H9 (cell line): Measurements from ENCODE around the gene MORF4L1. TPM values are rescaled to one million over a fixed set of nuclear protein-coding genes. Genes with fewer than 3 reads are reported as not detected.

ENCODE experiments used
- DNase-seq: peaks from one replicate; pipeline ENCODE4 v3.0.0-alpha.2; 2017
- H2AFZ ChIP-seq: one replicate; pipeline ENCODE4 v1.6.1; 2013; ENCODE audit warnings: mild to moderate bottlenecking, low read length, control low read depth, moderate library complexity
- H2AK5ac ChIP-seq: 2 replicates; pipeline ENCODE4 v1.6.1; 2013; ENCODE audit warnings: low read length, control low read depth, mixed read lengths; ENCODE audit not compliant: insufficient read length
- H2BK120ac ChIP-seq: one replicate; pipeline ENCODE4 v1.6.1; 2013; ENCODE audit warnings: low read depth, mild to moderate bottlenecking, low read length, control low read depth, inconsistent platforms; ENCODE audit not compliant: poor library complexity, severe bottlenecking
- H2BK12ac ChIP-seq: 2 replicates; pipeline ENCODE4 v1.6.1; 2013; ENCODE audit warnings: low read length, control low read depth, mixed read lengths, low read depth; ENCODE audit not compliant: insufficient read length
- H2BK15ac ChIP-seq: 2 replicates; pipeline ENCODE4 v1.6.1; 2013; ENCODE audit warnings: low read depth, low read length, control low read depth
- H2BK20ac ChIP-seq: one replicate; pipeline ENCODE4 v1.6.1; 2013; ENCODE audit warnings: low read depth, mild to moderate bottlenecking, low read length, control low read depth, inconsistent platforms; ENCODE audit not compliant: poor library complexity, severe bottlenecking
- H2BK5ac ChIP-seq: 2 replicates; pipeline ENCODE4 v1.6.1; 2013; ENCODE audit warnings: low read length, control low read depth, mixed read lengths; ENCODE audit not compliant: insufficient read length
- H3K14ac ChIP-seq: 2 replicates; pipeline ENCODE4 v1.6.1; 2013; ENCODE audit warnings: low read length, control low read depth; ENCODE audit not compliant: insufficient read depth
- H3K18ac ChIP-seq: 2 replicates; pipeline ENCODE4 v1.6.1; 2013; ENCODE audit warnings: low read depth, mild to moderate bottlenecking, mixed read lengths, low read length, control low read depth; ENCODE audit not compliant: insufficient read length
- H3K23ac ChIP-seq: 2 replicates; pipeline ENCODE4 v1.6.1; 2013; ENCODE audit warnings: low read length, control low read depth, mixed read lengths, low read depth; ENCODE audit not compliant: insufficient read length
- H3K23me2 ChIP-seq: 2 replicates; pipeline ENCODE4 v1.6.1; 2013; ENCODE audit warnings: low read depth, mild to moderate bottlenecking, mixed read lengths, low read length, control low read depth; ENCODE audit not compliant: insufficient read length, poor library complexity, severe bottlenecking
- H3K27ac ChIP-seq: 2 replicates; pipeline ENCODE4 v1.5.1; 2013; ENCODE audit warnings: low read length, control low read depth, mixed read lengths, low read depth; ENCODE audit not compliant: insufficient read length
- H3K27me3 ChIP-seq: 2 replicates; pipeline ENCODE4 v1.6.1; 2013; ENCODE audit warnings: low read length, control low read depth, inconsistent platforms; ENCODE audit not compliant: insufficient read depth
- H3K4ac ChIP-seq: 2 replicates; pipeline ENCODE4 v1.6.1; 2013; ENCODE audit warnings: low read depth, mild to moderate bottlenecking, control low read depth, inconsistent platforms, low read length, moderate library complexity
- H3K4me1 ChIP-seq: 2 replicates; pipeline ENCODE4 v1.6.1; 2013; ENCODE audit warnings: low read length, control low read depth, inconsistent platforms; ENCODE audit not compliant: insufficient read depth
- H3K4me2 ChIP-seq: 2 replicates; pipeline ENCODE4 v1.6.1; 2013; ENCODE audit warnings: low read length, control low read depth, mixed read lengths; ENCODE audit not compliant: insufficient read length, insufficient read depth
- H3K56ac ChIP-seq: 2 replicates; pipeline ENCODE4 v1.6.1; 2013; ENCODE audit warnings: low read depth, mild to moderate bottlenecking, mixed read lengths, low read length, control low read depth; ENCODE audit not compliant: insufficient read length
- H3K79me1 ChIP-seq: 2 replicates; pipeline ENCODE4 v1.6.1; 2013; ENCODE audit warnings: low read depth, mild to moderate bottlenecking, moderate library complexity, low read length, control low read depth, inconsistent platforms; ENCODE audit not compliant: insufficient read depth, poor library complexity, severe bottlenecking
- H3K79me2 ChIP-seq: 2 replicates; pipeline ENCODE4 v1.6.1; 2013; ENCODE audit warnings: low read length, control low read depth, inconsistent platforms; ENCODE audit not compliant: insufficient read depth
- H3K9ac ChIP-seq: 2 replicates; pipeline ENCODE4 v1.6.1; 2013; ENCODE audit warnings: low read length, control low read depth, mixed read lengths; ENCODE audit not compliant: insufficient read length; ENCODE audit errors: extremely low read depth
- H3K9me3 ChIP-seq: one replicate; pipeline ENCODE4 v1.6.1; 2013; ENCODE audit warnings: low read depth, low read length, inconsistent platforms; ENCODE audit not compliant: control insufficient read depth
- H3T11ph ChIP-seq: one replicate; pipeline ENCODE4 v1.6.1; 2013; ENCODE audit warnings: mild to moderate bottlenecking, low read length, control low read depth, inconsistent platforms
- H4K20me1 ChIP-seq: one replicate; pipeline ENCODE4 v1.6.1; 2013; ENCODE audit not compliant: control insufficient read depth, insufficient read length, insufficient read depth
- H4K5ac ChIP-seq: 2 replicates; pipeline ENCODE4 v1.6.1; 2013; ENCODE audit warnings: low read depth, mild to moderate bottlenecking, mixed read lengths, low read length, control low read depth; ENCODE audit not compliant: insufficient read length
- H4K8ac ChIP-seq: replicated peaks from 2 replicates; pipeline ENCODE4 v1.6.1; 2013; ENCODE audit warnings: low read length, control low read depth, mixed read lengths, low read depth; ENCODE audit not compliant: insufficient read length
- H4K91ac ChIP-seq: 2 replicates; pipeline ENCODE4 v1.6.1; 2013; ENCODE audit warnings: low read depth, mild to moderate bottlenecking, moderate library complexity, mixed read lengths, low read length, control low read depth; ENCODE audit not compliant: insufficient read length
- H3K27ac Mint-ChIP-seq, 3 experiments: 2 replicates in 2 of 3; 3 replicates in 1 of 3; pipeline ENCODE4 v1.8.0; 2020 to 2021; ENCODE audit warnings: mixed read lengths in 3 of 3, mild to moderate bottlenecking in 1 of 3, moderate library complexity in 1 of 3
- H3K27me3 Mint-ChIP-seq: 2 replicates; pipeline ENCODE4 v1.8.0; 2021; ENCODE audit warnings: low read depth, mild to moderate bottlenecking, moderate library complexity, mixed read lengths
- H3K36me3 Mint-ChIP-seq, 3 experiments: 2 replicates in 2 of 3; 3 replicates in 1 of 3; pipeline ENCODE4 v1.8.0; 2020 to 2021; ENCODE audit warnings: low read depth in 3 of 3, mixed read lengths in 3 of 3; ENCODE audit not compliant: insufficient read depth in 1 of 3
- H3K4me1 Mint-ChIP-seq, 2 experiments: 2 replicates each; pipeline ENCODE4 v1.8.0; 2020; ENCODE audit warnings: mixed read lengths in 2 of 2
- H3K4me3 Mint-ChIP-seq, 2 experiments: 2 replicates in 1 of 2; 3 replicates in 1 of 2; pipeline ENCODE4 v1.8.0; 2020 to 2021; ENCODE audit warnings: mild to moderate bottlenecking in 2 of 2, mixed read lengths in 2 of 2, moderate library complexity in 1 of 2
- H3K9me3 Mint-ChIP-seq, 2 experiments: 2 replicates in 1 of 2; 3 replicates in 1 of 2; pipeline ENCODE4 v1.8.0; 2020; ENCODE audit warnings: mild to moderate bottlenecking in 2 of 2, mixed read lengths in 2 of 2, moderate library complexity in 1 of 2
- WGBS: extraction: QIAGEN DNeasy Blood & Tissue Kit; methylation state at CpG from one replicate; pipeline ENCODE4 v1.1.7; 2013; ENCODE audit warnings: missing lambda C conversion rate, low lambda C conversion rate, mixed read lengths; ENCODE audit not compliant: insufficient read length; ENCODE audit errors: extremely low coverage; 5-methylcytosine and 5-hydroxymethylcytosine counted together
- total RNA-seq: library from RNA; stranded (reverse); gene quantifications from 2 replicates; pipeline ENCODE4 v1.2.1, GENCODE V29; 2021
- TF ChIP-seq, protein P1 (sequence below): fragments of 200-600 bp; sonication (generic); conservative IDR thresholded peaks from 3 replicates; pipeline ENCODE4 v1.8.0; 2021; ENCODE audit warnings: antibody characterized with exemption, mild to moderate bottlenecking

MORF4L1 gene
- total RNA-seq, 1 experiment from 2014 or later = 544 TPM

DNA sequence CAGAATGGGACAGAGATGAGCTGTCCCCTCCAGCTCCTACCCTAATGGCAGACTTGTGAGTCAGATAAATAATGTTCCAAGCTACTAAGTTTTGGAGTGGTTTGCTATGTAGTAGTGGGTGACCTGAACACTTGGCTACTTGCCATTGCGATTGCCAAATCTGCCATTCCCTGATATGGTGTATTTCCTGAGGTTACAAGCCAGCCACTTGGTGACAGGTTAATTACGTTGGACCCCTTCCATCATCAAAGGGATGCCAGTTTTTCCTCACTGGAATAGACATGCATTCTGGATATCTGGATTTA is 33.6 kb downstream of the MORF4L1 start:
- no peak overlapping the region for H3K9ac ChIP-seq
- no peak overlapping the region for H3T11ph ChIP-seq
- no peak overlapping the region for H2BK15ac ChIP-seq
- H3K18ac ChIP-seq = no peak overlapping the region
- no peaks in the 10 kb centered on the region for H3K27me3 ChIP-seq
- Mint-ChIP-seq H3K9me3 (no peaks in the 10 kb centered on the region), H3K36me3 (peaks cover 26 to 65% (median 60%) of the 10 kb centered on the region in 3 experiments; a peak in 6 of 7 replicates), H3K27ac (no peak overlapping the region), H3K4me3 (no peak overlapping the region), H3K27me3 (no peaks in the 10 kb centered on the region; the same call in 1 of the 2 replicates), H3K4me1 (peaks cover 16 to 23% of the 10 kb centered on the region in 2 experiments)
- H2AFZ ChIP-seq = no peak overlapping the region
- no peak overlapping the region for H2BK12ac ChIP-seq
- WGBS = no CpG with 5 or more reads among the region's 2 CpGs
- no peaks in the 10 kb centered on the region for H3K9me3 ChIP-seq
- H2BK5ac ChIP-seq = no peak overlapping the region
- no peak overlapping the region for H3K14ac ChIP-seq
- peaks cover 2% of the 10 kb centered on the region; the same call in 1 of the 2 replicates for H3K4me1 ChIP-seq
- H2BK120ac ChIP-seq = no peak overlapping the region
- H4K8ac ChIP-seq = no peak overlapping the region
- no peak overlapping the region for H3K27ac ChIP-seq
- H4K20me1 ChIP-seq = no peaks in the 10 kb centered on the region
- no peaks in the 10 kb centered on the region for H3K79me1 ChIP-seq
- H3K79me2 ChIP-seq = no peaks in the 10 kb centered on the region
- no peak overlapping the region for H3K56ac ChIP-seq
- no peak overlapping the region for H2BK20ac ChIP-seq
- no peak for DNase-seq
- TF ChIP-seq, protein P1, sequence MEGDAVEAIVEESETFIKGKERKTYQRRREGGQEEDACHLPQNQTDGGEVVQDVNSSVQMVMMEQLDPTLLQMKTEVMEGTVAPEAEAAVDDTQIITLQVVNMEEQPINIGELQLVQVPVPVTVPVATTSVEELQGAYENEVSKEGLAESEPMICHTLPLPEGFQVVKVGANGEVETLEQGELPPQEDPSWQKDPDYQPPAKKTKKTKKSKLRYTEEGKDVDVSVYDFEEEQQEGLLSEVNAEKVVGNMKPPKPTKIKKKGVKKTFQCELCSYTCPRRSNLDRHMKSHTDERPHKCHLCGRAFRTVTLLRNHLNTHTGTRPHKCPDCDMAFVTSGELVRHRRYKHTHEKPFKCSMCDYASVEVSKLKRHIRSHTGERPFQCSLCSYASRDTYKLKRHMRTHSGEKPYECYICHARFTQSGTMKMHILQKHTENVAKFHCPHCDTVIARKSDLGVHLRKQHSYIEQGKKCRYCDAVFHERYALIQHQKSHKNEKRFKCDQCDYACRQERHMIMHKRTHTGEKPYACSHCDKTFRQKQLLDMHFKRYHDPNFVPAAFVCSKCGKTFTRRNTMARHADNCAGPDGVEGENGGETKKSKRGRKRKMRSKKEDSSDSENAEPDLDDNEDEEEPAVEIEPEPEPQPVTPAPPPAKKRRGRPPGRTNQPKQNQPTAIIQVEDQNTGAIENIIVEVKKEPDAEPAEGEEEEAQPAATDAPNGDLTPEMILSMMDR = no peak
- H3K4ac ChIP-seq = no peak overlapping the region
- no peak overlapping the region for H3K4me2 ChIP-seq
- H3K23me2 ChIP-seq = no peaks in the 10 kb centered on the region
- H4K5ac ChIP-seq = no peak overlapping the region
- no peak overlapping the region for H2AK5ac ChIP-seq
- H4K91ac ChIP-seq = no peak overlapping the region
- H3K23ac ChIP-seq = no peak overlapping the region
